IPS DF 19.7 (cell line): ENCODE results near the gene BCAS4.

ENCODE experiments used
- DNase-seq: peaks from one replicate; pipeline ENCODE4 v3.0.0-alpha.2; 2013; ENCODE audit warnings: low read depth, low spot score

BCAS4 gene

DNA sequence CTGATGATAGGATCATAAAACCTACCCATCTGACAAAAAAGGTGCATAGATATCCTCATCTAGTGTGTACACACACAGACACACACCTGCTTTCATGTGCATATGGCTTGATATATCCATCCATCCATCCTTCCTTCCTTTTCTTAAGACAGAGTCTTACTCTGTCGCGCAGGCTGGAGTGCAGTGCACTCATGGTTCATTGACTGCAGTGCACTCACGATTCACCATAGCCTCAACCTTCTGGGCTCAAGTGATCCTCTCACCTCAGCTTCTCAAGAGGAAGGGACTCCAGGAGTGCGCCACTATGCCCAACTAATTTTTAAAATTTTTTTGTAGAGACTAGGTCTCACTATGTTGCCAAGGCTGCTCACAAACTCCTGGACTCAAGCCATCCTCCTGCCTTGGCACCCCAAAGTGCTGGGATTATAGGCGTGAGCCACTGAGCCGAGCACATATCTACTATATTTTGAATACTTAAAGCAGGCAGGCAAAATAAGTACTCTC is 109.3 kb downstream of the BCAS4 start:
- no peak for DNase-seq

GRCh38 chr20:50909413-50909812 is 114.6 kb downstream of the BCAS4 start:
- no peak for DNase-seq

DNA sequence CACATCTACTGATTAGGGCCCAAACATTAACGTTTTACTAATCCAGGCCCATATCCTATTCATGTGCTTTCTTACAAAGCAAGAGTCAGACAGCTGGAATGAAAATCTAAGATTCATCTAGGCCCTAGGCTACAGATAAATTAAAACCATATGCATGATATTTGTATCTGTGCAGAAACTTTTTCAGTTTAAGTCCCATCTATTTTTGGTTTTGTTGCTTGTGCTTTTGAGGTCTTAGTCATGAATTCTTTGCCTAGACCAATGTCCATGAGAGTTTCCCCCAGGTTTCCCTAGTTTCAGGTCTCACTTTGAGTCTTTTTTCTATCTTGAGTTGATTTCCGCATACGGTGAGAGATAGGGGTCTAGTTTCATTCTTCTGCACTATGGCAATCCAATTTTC is 116.2 kb downstream of the BCAS4 start:
- DNase-seq, result no peak

- DNase-seq, result no peak
Observed at GRCh38 chr20:50911716-50912115, 116.9 kb downstream of the BCAS4 start.

- no peak for DNase-seq
Observed at GRCh38 chr20:50913690-50914375, 119.0 kb downstream of the BCAS4 start.

DNA sequence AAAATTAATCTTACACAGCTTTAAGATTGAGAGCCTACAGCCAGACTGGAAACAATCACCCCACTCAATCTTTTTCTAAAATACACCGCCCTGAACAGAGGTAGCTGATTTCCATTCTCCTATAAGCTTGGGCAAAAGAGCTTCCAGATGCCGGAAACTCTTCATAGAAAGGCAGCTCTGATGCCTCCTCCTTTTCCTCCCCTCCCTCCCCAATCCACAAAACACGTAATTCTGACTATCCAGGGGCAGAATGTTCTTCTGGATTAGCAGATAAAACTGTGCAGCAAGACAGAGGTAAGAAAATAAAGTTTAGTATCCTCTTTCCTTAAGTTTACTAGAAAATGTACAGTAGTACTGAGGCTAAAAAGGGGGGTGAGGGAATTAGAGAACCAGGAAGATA is 120.6 kb downstream of the BCAS4 start:
- no peak for DNase-seq

- DNase-seq, result no peak
Observed at GRCh38 chr20:50916257-50916656, 121.4 kb downstream of the BCAS4 start.

DNA sequence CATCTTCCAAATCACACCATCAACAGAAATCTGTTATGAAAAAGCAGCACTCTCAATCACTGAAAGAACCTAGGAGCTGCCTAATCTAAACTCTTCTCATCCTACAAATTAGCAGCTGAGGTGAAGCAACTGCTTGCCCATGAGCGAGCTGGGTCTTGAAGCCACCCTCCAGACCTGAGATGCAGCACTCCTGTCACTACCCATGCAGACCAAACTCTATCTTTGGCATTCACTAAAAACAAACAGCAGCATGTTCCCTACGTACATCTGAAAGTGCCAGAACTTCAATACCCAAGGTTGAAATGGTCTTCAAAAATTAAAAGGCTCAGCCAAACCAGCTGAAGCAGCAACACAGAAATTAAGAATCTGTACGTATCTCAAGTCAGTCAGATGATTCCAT is 122.1 kb downstream of the BCAS4 start:
- DNase-seq, result no peak

DNA sequence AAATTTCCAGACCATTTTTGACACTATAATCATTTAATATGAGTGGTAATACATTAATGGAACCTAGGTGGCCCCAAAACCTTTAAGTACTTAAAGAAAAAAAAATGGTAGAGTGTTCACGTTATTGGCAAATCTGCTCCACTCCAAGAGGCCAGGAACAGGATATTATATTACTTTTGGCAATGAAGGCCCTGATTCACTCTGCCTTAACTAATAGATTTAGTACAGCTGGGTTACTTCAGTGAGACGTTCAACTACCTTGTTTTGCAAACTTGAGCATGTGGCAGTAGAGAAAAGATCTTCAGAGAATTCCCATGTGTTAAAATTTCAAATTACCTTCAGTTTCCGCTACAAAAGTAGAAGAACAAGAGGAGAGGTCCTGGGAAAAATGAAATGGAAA is 123.5 kb downstream of the BCAS4 start:
- no peak for DNase-seq

- DNase-seq, result no peak
Observed at GRCh38 chr20:50919567-50919966, 124.7 kb downstream of the BCAS4 start.

DNA sequence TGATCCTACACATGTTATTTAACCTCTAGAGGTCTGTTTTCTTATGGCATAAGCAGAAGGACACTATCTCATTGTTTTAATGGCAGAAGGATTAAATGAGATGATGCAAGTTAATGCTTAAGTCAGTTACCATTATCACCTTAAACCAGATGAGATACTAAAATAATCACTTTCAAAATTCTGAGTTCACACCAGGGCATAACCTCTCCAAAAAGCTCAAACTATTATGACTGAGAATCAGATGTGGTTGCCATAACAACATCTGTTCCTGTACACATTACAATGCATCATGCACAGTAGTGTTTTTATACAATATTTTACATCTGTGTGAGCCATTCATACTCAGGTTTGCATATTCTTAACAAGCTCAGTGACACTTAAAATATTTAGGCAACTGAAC is 126.1 kb downstream of the BCAS4 start:
- no peak for DNase-seq

GRCh38 chr20:50921803-50922501 is 127.1 kb downstream of the BCAS4 start:
- no peak for DNase-seq

DNA sequence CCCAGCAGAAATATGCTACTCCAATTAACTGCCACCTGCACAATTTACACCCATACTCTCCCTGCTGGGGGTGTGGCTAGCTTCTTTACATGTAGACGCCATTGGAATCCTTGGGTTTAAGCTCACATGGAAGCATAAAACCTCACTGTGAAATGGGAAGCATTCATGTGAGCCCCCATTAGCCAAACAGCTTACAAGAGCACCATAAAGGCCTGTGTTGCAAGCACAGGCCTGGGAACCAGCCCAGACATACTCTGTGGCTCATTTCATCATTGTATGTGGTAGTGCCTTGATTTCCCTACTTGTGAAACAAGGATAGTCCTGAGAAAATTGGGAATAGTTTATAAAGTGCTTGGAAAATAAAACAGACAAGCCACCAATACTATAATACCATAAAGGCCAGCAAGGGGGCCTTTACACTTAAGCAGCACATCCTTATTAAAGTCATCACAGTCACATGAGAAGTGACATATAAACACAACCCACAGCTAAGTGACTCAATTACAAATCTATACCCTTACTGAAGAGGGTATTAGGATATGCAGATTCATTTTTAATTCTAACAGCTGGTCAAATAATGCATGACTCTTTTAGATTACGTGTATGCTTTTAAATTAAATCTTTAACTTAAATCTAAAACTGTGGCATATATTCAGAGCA is 129.5 kb downstream of the BCAS4 start:
- no peak for DNase-seq

- no peak for DNase-seq
Observed at GRCh38 chr20:50926530-50926929, 131.7 kb downstream of the BCAS4 start.
